Measurements from ENCODE around the gene PPP6R2. TPM values are rescaled to one million over a fixed set of nuclear protein-coding genes. Genes with fewer than 3 reads are reported as not detected.

The PPP6R2 gene
- total RNA-seq, 2 donors from 2014 or later: 80.6 to 107 TPM

DNA sequence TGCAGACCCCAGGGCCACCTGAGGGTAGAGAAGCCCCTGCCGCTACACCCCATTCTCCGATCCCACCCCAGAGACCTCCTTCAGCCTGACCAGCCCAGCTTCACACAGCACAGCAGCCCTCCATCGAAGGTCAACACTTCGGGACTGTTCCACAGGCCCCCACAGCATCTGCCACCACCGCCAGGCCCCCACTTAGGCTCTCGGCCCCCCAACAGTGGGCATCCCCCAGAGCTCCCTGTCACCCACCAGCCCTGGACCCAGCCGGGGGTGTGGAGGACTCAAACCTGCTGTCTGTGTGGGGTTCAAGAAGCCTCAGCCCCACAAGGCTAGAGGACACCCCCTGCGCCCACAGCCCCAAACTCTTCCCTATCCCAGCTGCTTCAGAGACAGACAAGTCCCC lies 125.5 kb downstream of the PPP6R2 start:
- Histone ChIP-seq H3K9me3 (no peaks in the 10 kb centered on the region), H3K4me1 (replicated peaks) (peaks cover 27% of the 10 kb centered on the region), H3K27me3 (replicated peaks; ENCODE audit: insufficient read depth) (no peaks in the 10 kb centered on the region), H3K4me3 (no peak overlapping the region), H3K36me3 (peaks cover 14 to 38% of the 10 kb centered on the region in 2 donors), H3K27ac (no peak overlapping the region)
- intact Hi-C loops (cut with DNase I): no loop called here
- TF ChIP-seq POLR2AphosphoS5 (IDR thresholded peaks at IDR 0.05) (no peak), CTCF (IDR thresholded peaks at IDR 0.05) (no peak), POLR2A (IDR thresholded peaks at IDR 0.05) (no peak)
- WGBS: 94% methylated on average over 8 of the region's 8 CpGs
- no peak for DNase-seq (ENCODE audit: low spot score)

GRCh38 chr22:50469377-50470305 lies 126.5 kb downstream of the PPP6R2 start:
- no peak for TF ChIP-seq POLR2AphosphoS5 (IDR thresholded peaks at IDR 0.05)
- TF ChIP-seq POLR2A (IDR thresholded peaks at IDR 0.05): no peak
- TF ChIP-seq CTCF (IDR thresholded peaks at IDR 0.05): no peak
- no peak overlapping the region for H3K4me3 ChIP-seq
- H3K27me3 ChIP-seq (replicated peaks; ENCODE audit: insufficient read depth): no peaks in the 10 kb centered on the region
- H3K27ac ChIP-seq: no peak overlapping the region
- DNase-seq (ENCODE audit: low spot score): peak; percentile 56
- peaks cover 30% of the 10 kb centered on the region for H3K4me1 ChIP-seq (replicated peaks)
- whole genome bisulfite sequencing: 30% methylated on average over 25 of the region's 25 CpGs
- peaks cover 8 to 28% of the 10 kb centered on the region in 2 donors for H3K36me3 ChIP-seq
- intact Hi-C loops (cut with DNase I): no loop called here
- no peaks in the 10 kb centered on the region for H3K9me3 ChIP-seq

- TF ChIP-seq CTCF (IDR thresholded peaks at IDR 0.05): no peak
- TF ChIP-seq POLR2A (IDR thresholded peaks at IDR 0.05): no peak
- no peak for TF ChIP-seq POLR2AphosphoS5 (IDR thresholded peaks at IDR 0.05)
- Histone ChIP-seq H3K4me3 (no peak overlapping the region), H3K27me3 (replicated peaks; ENCODE audit: insufficient read depth) (no peaks in the 10 kb centered on the region), H3K36me3 (peaks cover 6 to 19% of the 10 kb centered on the region in 2 donors), H3K4me1 (replicated peaks) (peaks cover 33% of the 10 kb centered on the region), H3K27ac (peak overlapping the region in 1 of 2 donors; percentile 28), H3K9me3 (no peaks in the 10 kb centered on the region)
- intact Hi-C loops (cut with DNase I): no loop called here
- 42% methylated on average over 6 of the region's 6 CpGs for WGBS
- DNase-seq (ENCODE audit: low spot score): no peak
Observed at GRCh38 chr22:50470491-50470890, 127.4 kb downstream of the PPP6R2 start.

- intact Hi-C loops (cut with DNase I): no loop called here
- H3K9me3 ChIP-seq: no peaks in the 10 kb centered on the region
- H3K27me3 ChIP-seq (replicated peaks; ENCODE audit: insufficient read depth): no peaks in the 10 kb centered on the region
- peaks cover 6 to 12% of the 10 kb centered on the region in 2 donors for H3K36me3 ChIP-seq
- no peak for DNase-seq (ENCODE audit: low spot score)
- no peak overlapping the region for H3K4me3 ChIP-seq
- peaks cover 35% of the 10 kb centered on the region for H3K4me1 ChIP-seq (replicated peaks)
- TF ChIP-seq CTCF (IDR thresholded peaks at IDR 0.05) (no peak), POLR2AphosphoS5 (IDR thresholded peaks at IDR 0.05) (no peak), POLR2A (IDR thresholded peaks at IDR 0.05) (no peak)
- WGBS: 60% methylated on average over 21 of the region's 21 CpGs
- peak overlapping the region in 1 of 2 donors; percentile 28 for H3K27ac ChIP-seq
Observed at GRCh38 chr22:50471197-50471847, 128.2 kb downstream of the PPP6R2 start.
